ENCODE data around the gene ACSM4. TPM values are rescaled to one million over a fixed set of nuclear protein-coding genes. Genes with fewer than 3 reads are reported as not detected.

Gene ACSM4
- total RNA-seq, 1 experiment from 2014 or later, result not detected

- intact Hi-C loops (cut with micrococcal nuclease), result no loop called here
- Histone ChIP-seq H3K36me3 (ENCODE audit: low read depth, low read length) (no peaks in the 10 kb centered on the region), H2AFZ (ENCODE audit: low read length) (no peak overlapping the region), H3K27ac (ENCODE audit: low read length) (no peak overlapping the region), H3F3A (ENCODE audit: low read length, unreplicated experiment) (no peaks in the 10 kb centered on the region), H3K79me2 (ENCODE audit: low read length) (no peaks in the 10 kb centered on the region), H3K4me3 (ENCODE audit: low read length) (no peak overlapping the region), H4K20me1 (ENCODE audit: low read length) (no peaks in the 10 kb centered on the region), H3K9me3 (ENCODE audit: low read length) (peaks cover 3% of the 10 kb centered on the region; the same call in 1 of the 2 replicates), H3K9ac (ENCODE audit: low read length) (no peak overlapping the region), H3K27me3 (ENCODE audit: low read length) (peaks cover 21% of the 10 kb centered on the region), H3K9me2 (replicated peaks; ENCODE audit: low read length) (no peaks in the 10 kb centered on the region), H3K4me1 (ENCODE audit: insufficient read depth, low read length) (no peaks in the 10 kb centered on the region), H3K4me2 (ENCODE audit: low read length) (no peak overlapping the region)
- DNase-seq, result no peak
- TF ChIP-seq EZH2phosphoT487 (IDR thresholded peaks at IDR 0.05; ENCODE audit: borderline replicate concordance, low read length) (no peak), CTCF (conservative IDR thresholded peaks at IDR 0.05; ENCODE audit: low read depth, low read length) (no peak), EZH2 (IDR thresholded peaks at IDR 0.05; ENCODE audit: low read length, unreplicated experiment) (no peak)
- ChIA-PET CTCF (no interaction called here), POLR2A (ENCODE audit: unreplicated experiment) (no interaction called here)
- no peak for ATAC-seq
- BruUV-seq (replicated peaks), result no TSS peak
These were observed 11.6 kb upstream of the ACSM4 start for GRCh38 chr12:7292300-7292699.

GRCh38 chr12:7293670-7294069, 10.2 kb upstream of the ACSM4 start:
- H3K27me3 ChIP-seq (ENCODE audit: low read length), result peaks cover 33% of the 10 kb centered on the region
- no peaks in the 10 kb centered on the region for H3K36me3 ChIP-seq (ENCODE audit: low read depth, low read length)
- H3K9me3 ChIP-seq (ENCODE audit: low read length), result peaks cover 3% of the 10 kb centered on the region; the same call in 1 of the 2 replicates
- H3K4me1 ChIP-seq (ENCODE audit: insufficient read depth, low read length), result no peaks in the 10 kb centered on the region
- ChIA-PET CTCF (no interaction called here), POLR2A (ENCODE audit: unreplicated experiment) (no interaction called here)
- no peaks in the 10 kb centered on the region for H3F3A ChIP-seq (ENCODE audit: low read length, unreplicated experiment)
- intact Hi-C loops (cut with micrococcal nuclease), result no loop called here
- ATAC-seq (no peak), DNase-seq (no peak)
- no peak overlapping the region for H3K4me3 ChIP-seq (ENCODE audit: low read length)
- H3K79me2 ChIP-seq (ENCODE audit: low read length), result no peaks in the 10 kb centered on the region
- BruUV-seq (replicated peaks), result no TSS peak
- H3K4me2 ChIP-seq (ENCODE audit: low read length), result no peak overlapping the region
- no peak for TF ChIP-seq EZH2 (IDR thresholded peaks at IDR 0.05; ENCODE audit: low read length, unreplicated experiment)
- TF ChIP-seq CTCF (conservative IDR thresholded peaks at IDR 0.05; ENCODE audit: low read depth, low read length), result no peak
- TF ChIP-seq EZH2phosphoT487 (IDR thresholded peaks at IDR 0.05; ENCODE audit: borderline replicate concordance, low read length), result no peak
- no peak overlapping the region for H2AFZ ChIP-seq (ENCODE audit: low read length)
- no peak overlapping the region for H3K27ac ChIP-seq (ENCODE audit: low read length)
- no peak overlapping the region for H3K9ac ChIP-seq (ENCODE audit: low read length)
- H4K20me1 ChIP-seq (ENCODE audit: low read length), result no peaks in the 10 kb centered on the region
- H3K9me2 ChIP-seq (replicated peaks; ENCODE audit: low read length), result no peaks in the 10 kb centered on the region

DNA sequence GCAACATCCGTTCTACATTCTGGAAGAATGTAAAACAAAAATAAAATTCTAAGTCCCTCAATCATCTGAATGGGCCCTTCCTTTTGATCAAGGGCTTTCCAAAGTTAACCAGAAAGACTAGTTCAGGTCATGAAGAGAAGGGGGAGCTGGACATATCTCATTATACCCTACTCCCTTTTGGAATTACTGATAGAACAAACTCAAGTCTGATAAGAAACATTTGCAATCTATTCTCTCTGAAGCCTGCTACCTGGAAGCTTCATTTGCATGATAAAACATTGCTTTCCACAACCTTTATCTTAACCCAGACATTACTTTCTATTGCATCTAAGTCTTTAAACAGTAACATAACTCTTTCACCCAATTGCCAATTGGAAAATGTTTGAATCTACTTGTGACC, 8.3 kb upstream of the ACSM4 start:
- intact Hi-C loops (cut with micrococcal nuclease), result no loop called here
- no peaks in the 10 kb centered on the region for H3F3A ChIP-seq (ENCODE audit: low read length, unreplicated experiment)
- no peak overlapping the region for H3K9ac ChIP-seq (ENCODE audit: low read length)
- no peak for ATAC-seq
- no peak overlapping the region for H2AFZ ChIP-seq (ENCODE audit: low read length)
- no TSS peak for BruUV-seq (replicated peaks)
- DNase-seq, result no peak
- ChIA-PET CTCF (no interaction called here), POLR2A (ENCODE audit: unreplicated experiment) (no interaction called here)
- no peak for TF ChIP-seq CTCF (conservative IDR thresholded peaks at IDR 0.05; ENCODE audit: low read depth, low read length)
- no peak for TF ChIP-seq EZH2phosphoT487 (IDR thresholded peaks at IDR 0.05; ENCODE audit: borderline replicate concordance, low read length)
- no peak for TF ChIP-seq EZH2 (IDR thresholded peaks at IDR 0.05; ENCODE audit: low read length, unreplicated experiment)
- H3K27me3 ChIP-seq (ENCODE audit: low read length), result peaks cover 42% of the 10 kb centered on the region
- no peaks in the 10 kb centered on the region for H3K9me3 ChIP-seq (ENCODE audit: low read length)
- no peak overlapping the region for H3K4me2 ChIP-seq (ENCODE audit: low read length)
- no peak overlapping the region for H3K27ac ChIP-seq (ENCODE audit: low read length)
- no peaks in the 10 kb centered on the region for H4K20me1 ChIP-seq (ENCODE audit: low read length)
- H3K9me2 ChIP-seq (replicated peaks; ENCODE audit: low read length), result no peaks in the 10 kb centered on the region
- no peaks in the 10 kb centered on the region for H3K36me3 ChIP-seq (ENCODE audit: low read depth, low read length)
- H3K4me3 ChIP-seq (ENCODE audit: low read length), result no peak overlapping the region
- H3K79me2 ChIP-seq (ENCODE audit: low read length), result no peaks in the 10 kb centered on the region
- no peaks in the 10 kb centered on the region for H3K4me1 ChIP-seq (ENCODE audit: insufficient read depth, low read length)
